Neural crest cell (in vitro differentiated cells): ENCODE measurements around the gene SNX8. TPM values are rescaled to one million over a fixed set of nuclear protein-coding genes. Genes with fewer than 3 reads are reported as not detected.

Experiments used
- DNase-seq: peaks from one replicate; pipeline ENCODE4 v3.0.0; 2021; ENCODE audit warnings: low read depth, mixed read lengths, low spot score
- H3K27ac Mint-ChIP-seq: one replicate; pipeline ENCODE4 v1.8.0; 2021; ENCODE audit warnings: mild to moderate bottlenecking, mixed read lengths; ENCODE audit not compliant: unreplicated experiment
- H3K27me3 Mint-ChIP-seq: 2 replicates; pipeline ENCODE4 v1.8.0; 2021; ENCODE audit warnings: low read depth, mild to moderate bottlenecking, mixed read lengths
- H3K36me3 Mint-ChIP-seq: 2 replicates; pipeline ENCODE4 v1.8.0; 2021; ENCODE audit warnings: low read depth, mild to moderate bottlenecking, mixed read lengths
- H3K4me1 Mint-ChIP-seq: 2 replicates; pipeline ENCODE4 v1.8.0; 2021; ENCODE audit warnings: mixed read lengths
- H3K4me3 Mint-ChIP-seq: one replicate; pipeline ENCODE4 v1.8.0; 2021; ENCODE audit warnings: mild to moderate bottlenecking, mixed read lengths
- H3K9me3 Mint-ChIP-seq: 2 replicates; pipeline ENCODE4 v1.8.0; 2021; ENCODE audit warnings: mixed read lengths
- total RNA-seq: library from RNA; stranded (reverse); gene quantifications from 2 replicates; pipeline ENCODE4 v1.2.1, GENCODE V29; 2021
- TF ChIP-seq, protein P1 (sequence below): fragments of 200-600 bp; sonication (generic); conservative IDR thresholded peaks from 2 replicates; pipeline ENCODE4 v1.5.0; 2021; ENCODE audit warnings: antibody characterized with exemption, mild to moderate bottlenecking

SNX8 gene
- total RNA-seq, 1 donor from 2014 or later = 31.8 TPM

DNA sequence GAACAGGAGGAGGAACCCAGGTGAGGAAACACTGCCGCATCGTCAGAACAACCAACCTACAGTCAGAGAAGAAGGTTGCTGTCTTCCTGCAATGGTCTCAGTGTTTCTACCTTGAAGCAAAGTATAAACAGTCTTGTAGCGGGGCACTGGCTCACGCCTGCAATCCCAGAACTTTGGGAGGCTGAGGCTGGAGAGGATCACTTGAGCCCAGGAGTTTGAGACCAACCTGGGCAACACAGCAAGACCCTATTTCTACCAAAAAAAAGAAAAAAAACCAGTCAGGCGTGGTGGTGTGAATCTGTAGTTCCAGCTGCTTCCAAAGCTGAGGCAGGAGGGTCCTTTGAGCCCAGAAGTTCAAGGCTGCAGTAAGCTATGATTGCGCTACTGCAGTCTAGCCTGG, 23.4 kb downstream of the SNX8 start:
- Mint-ChIP-seq H3K36me3 (no peaks in the 10 kb centered on the region), H3K9me3 (no peaks in the 10 kb centered on the region), H3K27ac (no peak overlapping the region), H3K4me1 (no peaks in the 10 kb centered on the region), H3K27me3 (no peaks in the 10 kb centered on the region), H3K4me3 (no peak overlapping the region)
- TF ChIP-seq, protein P1, sequence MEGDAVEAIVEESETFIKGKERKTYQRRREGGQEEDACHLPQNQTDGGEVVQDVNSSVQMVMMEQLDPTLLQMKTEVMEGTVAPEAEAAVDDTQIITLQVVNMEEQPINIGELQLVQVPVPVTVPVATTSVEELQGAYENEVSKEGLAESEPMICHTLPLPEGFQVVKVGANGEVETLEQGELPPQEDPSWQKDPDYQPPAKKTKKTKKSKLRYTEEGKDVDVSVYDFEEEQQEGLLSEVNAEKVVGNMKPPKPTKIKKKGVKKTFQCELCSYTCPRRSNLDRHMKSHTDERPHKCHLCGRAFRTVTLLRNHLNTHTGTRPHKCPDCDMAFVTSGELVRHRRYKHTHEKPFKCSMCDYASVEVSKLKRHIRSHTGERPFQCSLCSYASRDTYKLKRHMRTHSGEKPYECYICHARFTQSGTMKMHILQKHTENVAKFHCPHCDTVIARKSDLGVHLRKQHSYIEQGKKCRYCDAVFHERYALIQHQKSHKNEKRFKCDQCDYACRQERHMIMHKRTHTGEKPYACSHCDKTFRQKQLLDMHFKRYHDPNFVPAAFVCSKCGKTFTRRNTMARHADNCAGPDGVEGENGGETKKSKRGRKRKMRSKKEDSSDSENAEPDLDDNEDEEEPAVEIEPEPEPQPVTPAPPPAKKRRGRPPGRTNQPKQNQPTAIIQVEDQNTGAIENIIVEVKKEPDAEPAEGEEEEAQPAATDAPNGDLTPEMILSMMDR = no peak
- no peak for DNase-seq

DNA sequence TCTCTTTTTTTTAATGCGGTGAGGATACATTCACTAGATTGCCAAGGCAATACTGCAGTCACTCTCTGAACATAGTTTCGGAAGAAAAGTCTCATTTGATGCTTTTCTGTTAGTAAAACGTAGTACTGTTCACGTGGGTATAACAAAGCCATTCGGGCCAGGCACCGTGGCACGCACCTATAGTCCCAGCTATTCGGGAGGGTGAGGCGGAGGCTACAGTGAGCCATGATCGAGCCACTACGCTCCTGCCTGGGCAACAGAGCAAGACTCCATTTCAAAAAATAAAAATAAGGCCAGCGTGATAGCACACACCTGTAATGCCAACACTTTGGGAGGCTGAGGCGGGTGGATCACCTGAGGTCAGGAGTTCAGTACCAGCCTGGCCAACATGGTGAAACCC, 24.6 kb downstream of the SNX8 start:
- H3K27me3 Mint-ChIP-seq = no peaks in the 10 kb centered on the region
- TF ChIP-seq, protein P1 = no peak
- no peaks in the 10 kb centered on the region for H3K36me3 Mint-ChIP-seq
- no peak overlapping the region for H3K4me3 Mint-ChIP-seq
- H3K27ac Mint-ChIP-seq = no peak overlapping the region
- DNase-seq = no peak
- no peaks in the 10 kb centered on the region for H3K9me3 Mint-ChIP-seq
- no peaks in the 10 kb centered on the region for H3K4me1 Mint-ChIP-seq

DNA sequence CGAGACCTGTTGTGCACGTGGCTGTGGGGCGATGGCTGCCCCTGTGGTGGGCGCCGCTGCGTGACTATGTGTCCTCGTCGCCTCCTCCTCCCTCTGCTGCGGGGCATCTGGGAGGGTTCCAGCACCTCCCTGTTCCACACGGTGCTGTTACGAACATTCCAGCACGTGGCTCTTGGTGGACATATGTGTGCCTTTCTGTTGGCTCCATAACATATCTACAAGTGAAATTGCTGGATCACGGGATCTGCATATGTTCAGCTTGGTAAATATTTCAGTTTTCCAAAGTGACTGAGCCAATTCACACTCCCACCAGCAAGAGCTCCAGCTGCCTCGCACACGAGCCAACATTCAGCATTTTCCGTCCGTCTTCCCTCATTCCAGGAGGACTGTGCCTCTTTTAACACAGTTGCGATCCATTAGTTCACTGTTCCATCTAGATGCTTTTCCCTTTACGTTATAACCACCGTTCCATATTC, 25.1 kb downstream of the SNX8 start:
- no peak for DNase-seq
- Mint-ChIP-seq H3K4me3 (no peak overlapping the region), H3K4me1 (no peaks in the 10 kb centered on the region), H3K9me3 (no peaks in the 10 kb centered on the region), H3K36me3 (no peaks in the 10 kb centered on the region), H3K27ac (no peak overlapping the region), H3K27me3 (no peaks in the 10 kb centered on the region)
- TF ChIP-seq, protein P1 = no peak

GRCh38 chr7:2288503-2288902, 25.7 kb downstream of the SNX8 start:
- Mint-ChIP-seq H3K4me3 (no peak overlapping the region), H3K27ac (no peak overlapping the region), H3K4me1 (no peaks in the 10 kb centered on the region), H3K9me3 (no peaks in the 10 kb centered on the region), H3K27me3 (no peaks in the 10 kb centered on the region), H3K36me3 (no peaks in the 10 kb centered on the region)
- no peak for DNase-seq
- TF ChIP-seq, protein P1 = no peak

DNA sequence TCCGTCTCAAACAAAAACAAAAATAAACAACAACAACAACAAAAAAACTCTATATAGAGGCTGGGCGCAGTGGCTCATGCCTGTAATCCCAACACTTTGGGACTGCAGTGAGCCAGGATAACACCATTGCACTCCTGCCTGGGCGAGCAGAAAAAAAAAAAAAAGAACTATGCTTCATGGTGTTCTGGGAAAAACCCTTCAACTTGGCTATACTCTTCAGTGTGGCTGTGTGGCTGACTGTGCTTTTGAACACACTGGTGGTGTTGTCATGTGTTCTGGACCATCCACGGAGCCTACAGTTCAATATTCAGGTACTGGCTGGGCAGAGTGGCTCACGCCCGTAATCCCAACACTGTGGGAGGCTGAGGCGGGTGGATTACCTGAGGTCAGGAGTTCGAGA, 26.5 kb downstream of the SNX8 start:
- no peaks in the 10 kb centered on the region for H3K27me3 Mint-ChIP-seq
- TF ChIP-seq, protein P1 = no peak
- H3K4me1 Mint-ChIP-seq = no peaks in the 10 kb centered on the region
- H3K36me3 Mint-ChIP-seq = no peaks in the 10 kb centered on the region
- H3K9me3 Mint-ChIP-seq = no peaks in the 10 kb centered on the region
- H3K4me3 Mint-ChIP-seq = no peak overlapping the region
- H3K27ac Mint-ChIP-seq = no peak overlapping the region
- no peak for DNase-seq

- Mint-ChIP-seq H3K36me3 (no peaks in the 10 kb centered on the region), H3K9me3 (no peaks in the 10 kb centered on the region), H3K27ac (no peak overlapping the region), H3K27me3 (no peaks in the 10 kb centered on the region), H3K4me1 (peaks cover 18% of the 10 kb centered on the region), H3K4me3 (no peak overlapping the region)
- DNase-seq = no peak
- TF ChIP-seq, protein P1 = no peak
These were observed 31.2 kb downstream of the SNX8 start for GRCh38 chr7:2283074-2283473.
